Gastrocnemius medialis (tissue), 4 donors: ENCODE measurements around the gene PEAK3. TPM values are rescaled to one million over a fixed set of nuclear protein-coding genes. Genes with fewer than 3 reads are reported as not detected.
A peak's percentile ranks its signal among the peaks of the same experiment; 100 is the strongest.

ENCODE experiments used
- ATAC-seq, 2 donors: fragments of 150-250 bp; one replicate each; pipeline ENCODE4 v1.9.1; 2016
- DNase-seq, 2 donors: peaks; one replicate each; pipeline ENCODE4 v3.0.0-alpha.2; 2019
- H3K27ac ChIP-seq, 4 donors: fragments of 200-600 bp; sonication (generic); 1 replicate in 1 of 4; 2 replicates in 3 of 4; pipeline ENCODE4 v1.5.1; 2016 to 2018; ENCODE audit warnings: mild to moderate bottlenecking in 2 of 4, moderate library complexity in 1 of 4
- H3K27me3 ChIP-seq, 3 donors: fragments of 200-600 bp; sonication (generic) in 2 of 3; 1 replicate in 1 of 3; 2 replicates in 2 of 3; pipeline versions ENCODE4 v1.5.1 to v1.6.0; 2016 to 2019; ENCODE audit warnings: mild to moderate bottlenecking in 1 of 3, moderate library complexity in 1 of 3
- H3K36me3 ChIP-seq, 2 donors: fragments of 200-600 bp; sonication (generic) in 1 of 2; one replicate each; pipeline ENCODE4 v1.5.1; 2017 to 2018
- H3K4me1 ChIP-seq, 2 donors: fragments of 200-600 bp; sonication (generic) in 1 of 2; one replicate each; pipeline ENCODE4 v1.5.1; 2016 to 2017; ENCODE audit warnings: mild to moderate bottlenecking in 2 of 2
- H3K4me3 ChIP-seq, 4 donors: fragments of 200-600 bp; sonication (generic) in 3 of 4; 1 replicate in 1 of 4; 2 replicates in 3 of 4; pipeline ENCODE4 v1.5.1; 2016 to 2019; ENCODE audit warnings: mild to moderate bottlenecking in 2 of 4
- H3K9me3 ChIP-seq, 3 donors: fragments of 200-600 bp; sonication (generic) in 2 of 3; 1 replicate in 1 of 3; 2 replicates in 2 of 3; pipeline ENCODE4 v1.5.1; 2016 to 2019
- POLR2A ChIP-seq, 2 donors: fragments of 450-650 bp; IDR thresholded peaks; one replicate each; pipeline ENCODE4 v1.6.1; 2017; ENCODE audit warnings: antibody characterized with exemption in 2 of 2, mild to moderate bottlenecking in 2 of 2, moderate library complexity in 2 of 2
- in situ Hi-C, 4 donors: fragments of 200-750 bp; cut with MboI; loops; one replicate each; pipeline versions ENCODE4 v1.15.0 to v1.8.0; 2017; ENCODE audit warnings: low sequenced_read_pairs in 4 of 4
- intact Hi-C: fragments of 100-400 bp; cut with DNase I; formaldehyde crosslinking; loops from one replicate; pipeline ENCODE4 v1.15.1; 2023; ENCODE audit warnings: low total_unique reads
- total RNA-seq, 4 donors: library from RNA; depleted of rRNA; stranded (reverse); fragments of >200 nt; gene quantifications; one replicate each; pipeline versions ENCODE4 v1.1.0 to v1.2.3, GENCODE V29; 2016
- TF ChIP-seq, protein P1 (sequence below), 5 experiments: fragments of 450-650 bp in 3 of 5; fragments of 200-600 bp in 2 of 5; sonication (generic) in 2 of 5; IDR thresholded peaks in 4 of 5; conservative IDR thresholded peaks in 1 of 5; 1 replicate in 4 of 5; 2 replicates in 1 of 5; pipeline ENCODE4 v1.5.1; 2016 to 2019; ENCODE audit warnings: antibody characterized with exemption in 5 of 5, mild to moderate bottlenecking in 3 of 5, moderate library complexity in 3 of 5

Gene PEAK3
- total RNA-seq, 4 donors from 2014 or later: 0.11 TPM; not detected in 3

GRCh38 chr19:2235381-2236063 is 46.5 kb downstream of the PEAK3 start:
- no peaks in the 10 kb centered on the region for H3K9me3 ChIP-seq
- ATAC-seq (peak in 1 of 2 donors; percentile 2), DNase-seq (peak in 1 of 2 donors; percentile 62)
- H3K36me3 ChIP-seq: peaks cover 0 to 9% of the 10 kb centered on the region in 2 donors
- peak overlapping the region; percentile 94 to 98 (median 97) for H3K27ac ChIP-seq
- peaks cover 56 to 64% of the 10 kb centered on the region in 2 donors for H3K4me1 ChIP-seq
- TF ChIP-seq, protein P1, sequence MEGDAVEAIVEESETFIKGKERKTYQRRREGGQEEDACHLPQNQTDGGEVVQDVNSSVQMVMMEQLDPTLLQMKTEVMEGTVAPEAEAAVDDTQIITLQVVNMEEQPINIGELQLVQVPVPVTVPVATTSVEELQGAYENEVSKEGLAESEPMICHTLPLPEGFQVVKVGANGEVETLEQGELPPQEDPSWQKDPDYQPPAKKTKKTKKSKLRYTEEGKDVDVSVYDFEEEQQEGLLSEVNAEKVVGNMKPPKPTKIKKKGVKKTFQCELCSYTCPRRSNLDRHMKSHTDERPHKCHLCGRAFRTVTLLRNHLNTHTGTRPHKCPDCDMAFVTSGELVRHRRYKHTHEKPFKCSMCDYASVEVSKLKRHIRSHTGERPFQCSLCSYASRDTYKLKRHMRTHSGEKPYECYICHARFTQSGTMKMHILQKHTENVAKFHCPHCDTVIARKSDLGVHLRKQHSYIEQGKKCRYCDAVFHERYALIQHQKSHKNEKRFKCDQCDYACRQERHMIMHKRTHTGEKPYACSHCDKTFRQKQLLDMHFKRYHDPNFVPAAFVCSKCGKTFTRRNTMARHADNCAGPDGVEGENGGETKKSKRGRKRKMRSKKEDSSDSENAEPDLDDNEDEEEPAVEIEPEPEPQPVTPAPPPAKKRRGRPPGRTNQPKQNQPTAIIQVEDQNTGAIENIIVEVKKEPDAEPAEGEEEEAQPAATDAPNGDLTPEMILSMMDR (IDR thresholded peaks at IDR 0.05 in 4 of 5, conservative IDR thresholded peaks at IDR 0.05 in 1 of 5): no peak
- TF ChIP-seq POLR2A (IDR thresholded peaks at IDR 0.05): no peak
- H3K4me3 ChIP-seq: peak overlapping the region; percentile 67 to 94 (median 86)
- in situ Hi-C loops: loop anchor here in 2 of 4 donors (5.0 to 10.0 kb wide), 2 partner anchors 42 to 81 kb away; partner anchors contain the start of gene AP3D1 (in 1 of the 2)
- intact Hi-C loops: loop anchor here (1.0 to 2.0 kb wide), 5 partner anchors 21 to 156 kb away; partner anchors contain the start of gene JSRP1
- no peaks in the 10 kb centered on the region for H3K27me3 ChIP-seq

- TF ChIP-seq POLR2A (IDR thresholded peaks at IDR 0.05): no peak
- TF ChIP-seq, protein P1 (IDR thresholded peaks at IDR 0.05 in 4 of 5, conservative IDR thresholded peaks at IDR 0.05 in 1 of 5): no peak
- in situ Hi-C loops (loop anchor here in 2 of 4 donors (5.0 to 10.0 kb wide), 2 partner anchors 42 to 80 kb away; partner anchors contain the start of gene AP3D1 (in 1 of the 2)), intact Hi-C loops (loop anchor here (2.0 kb wide), 1 partner anchor 82 kb away; no protein-coding TSS in a partner anchor)
- Histone ChIP-seq H3K27me3 (no peaks in the 10 kb centered on the region), H3K4me1 (peaks cover 53 to 62% of the 10 kb centered on the region in 2 donors), H3K9me3 (no peaks in the 10 kb centered on the region), H3K27ac (peak overlapping the region; percentile 94 to 98 (median 97)), H3K36me3 (peaks cover 0 to 14% of the 10 kb centered on the region in 2 donors), H3K4me3 (peak overlapping the region; percentile 67 to 94 (median 86))
- ATAC-seq (no peak), DNase-seq (no peak)
These were observed 47.0 kb downstream of the PEAK3 start for GRCh38 chr19:2234996-2235380.

GRCh38 chr19:2233601-2234280 is 48.2 kb downstream of the PEAK3 start:
- in situ Hi-C loops (loop anchor here in 1 of 4 donors (10.0 kb wide), 1 partner anchor 79 kb away; the partner anchor contains the start of gene AP3D1), intact Hi-C loops (loop anchor here (2.0 kb wide), 1 partner anchor 83 kb away; no protein-coding TSS in a partner anchor)
- TF ChIP-seq POLR2A (IDR thresholded peaks at IDR 0.05): no peak
- TF ChIP-seq, protein P1 (IDR thresholded peaks at IDR 0.05 in 4 of 5, conservative IDR thresholded peaks at IDR 0.05 in 1 of 5): no peak

DNA sequence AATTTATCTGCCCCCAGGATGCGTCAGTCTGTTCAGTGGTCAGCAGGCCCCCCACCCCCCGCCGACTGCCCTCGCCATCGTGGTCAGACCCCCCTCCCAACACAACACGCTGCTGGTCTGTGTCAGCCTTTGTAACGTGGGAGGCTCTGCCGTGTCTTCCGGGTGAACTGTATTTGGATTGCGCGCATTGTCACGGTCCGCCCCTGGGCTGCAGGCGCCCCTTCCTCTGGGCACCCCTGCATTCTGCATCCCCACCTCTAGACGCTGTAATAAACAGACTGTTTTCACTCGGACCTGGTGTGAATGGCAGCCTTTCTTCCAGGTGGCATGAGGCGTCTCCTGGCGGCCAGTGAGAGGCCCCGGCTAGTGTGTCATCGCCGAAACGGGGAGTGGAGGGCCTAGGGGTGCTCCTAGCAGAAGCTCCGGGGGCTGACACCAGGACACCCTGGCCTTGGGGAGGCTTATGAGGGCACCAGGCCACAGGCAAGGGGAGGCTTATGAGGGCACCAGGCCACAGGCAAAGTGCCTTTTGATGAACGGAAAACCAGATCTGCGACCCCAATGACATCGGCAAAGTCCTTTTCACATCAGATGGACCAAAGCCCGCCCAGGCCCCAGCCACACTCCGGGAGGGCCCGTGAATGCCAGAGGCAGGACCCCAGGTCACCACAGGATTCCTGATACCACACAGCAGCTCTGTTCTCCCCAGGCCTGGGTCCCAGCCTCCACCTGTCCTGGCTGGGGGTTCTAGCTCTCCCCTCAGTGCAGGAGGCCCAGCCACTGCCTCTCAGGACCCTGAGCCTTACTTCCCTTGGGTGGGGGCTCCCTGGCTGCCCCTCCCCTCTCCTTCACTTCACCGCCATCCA is 49.5 kb downstream of the PEAK3 start:
- intact Hi-C loops: no loop called here
- TF ChIP-seq, protein P1 (IDR thresholded peaks at IDR 0.05 in 4 of 5, conservative IDR thresholded peaks at IDR 0.05 in 1 of 5): no peak
- no peak for TF ChIP-seq POLR2A (IDR thresholded peaks at IDR 0.05)
- H3K36me3 ChIP-seq: peaks cover 0 to 20% of the 10 kb centered on the region in 2 donors
- H3K9me3 ChIP-seq: no peaks in the 10 kb centered on the region
- no peak for DNase-seq
- no peaks in the 10 kb centered on the region for H3K27me3 ChIP-seq
- no peak for ATAC-seq
- H3K27ac ChIP-seq: peak overlapping the region in 3 of 4 donors; percentile 63 to 82 (median 78)
- in situ Hi-C loops: loop anchor here in 1 of 4 donors (10.0 kb wide), 1 partner anchor 78 kb away; the partner anchor contains the start of gene AP3D1
- H3K4me1 ChIP-seq: peaks cover 29 to 48% of the 10 kb centered on the region in 2 donors
- no peak overlapping the region for H3K4me3 ChIP-seq

More at GRCh38 chr19:2233601-2234280, 48.2 kb downstream of the PEAK3 start:
- Histone ChIP-seq H3K27ac (peak overlapping the region in 1 of 4 donors; percentile 94), H3K36me3 (peaks cover 0 to 20% of the 10 kb centered on the region in 2 donors), H3K9me3 (no peaks in the 10 kb centered on the region), H3K27me3 (no peaks in the 10 kb centered on the region), H3K4me1 (peaks cover 41 to 56% of the 10 kb centered on the region in 2 donors), H3K4me3 (no peak overlapping the region)
- DNase-seq (no peak), ATAC-seq (no peak)
